NCI-H2081 treated with DMSO at 0.1 percent for 48 hours (cell line): Measurements from ENCODE around the gene RAB22A.
A peak's percentile ranks its signal among the peaks of the same experiment; 100 is the strongest.
"Not testable (repeated sequence)": the region's sequence is repeated elsewhere in the genome, so short reads cannot be mapped to it uniquely, and the experiment has no call there.

Source experiments
- DNase-seq: peaks from one replicate; lab custom pipeline; 2025; lab: John Stamatoyannopoulos, UW

The RAB22A gene

DNA sequence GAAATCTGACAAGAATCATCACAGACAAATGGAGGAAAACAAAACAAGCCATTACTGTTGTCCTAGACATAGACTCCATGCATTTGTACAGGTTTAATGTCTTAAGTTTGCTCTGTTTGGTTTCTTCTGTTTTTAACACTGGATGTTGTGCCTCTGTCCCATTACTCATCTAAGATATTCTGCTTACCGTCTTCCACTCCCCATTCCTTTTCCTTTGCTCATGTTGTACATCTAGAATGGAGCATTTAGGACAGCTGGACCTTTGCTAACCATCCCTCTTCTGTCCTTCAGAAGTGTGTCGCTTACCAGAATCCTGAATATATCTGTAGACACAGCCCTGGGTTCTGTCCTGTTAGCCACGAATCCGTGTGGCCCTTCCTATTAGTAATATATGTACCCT, 35.2 kb downstream of the RAB22A start:
- DNase-seq, result no peak

DNA sequence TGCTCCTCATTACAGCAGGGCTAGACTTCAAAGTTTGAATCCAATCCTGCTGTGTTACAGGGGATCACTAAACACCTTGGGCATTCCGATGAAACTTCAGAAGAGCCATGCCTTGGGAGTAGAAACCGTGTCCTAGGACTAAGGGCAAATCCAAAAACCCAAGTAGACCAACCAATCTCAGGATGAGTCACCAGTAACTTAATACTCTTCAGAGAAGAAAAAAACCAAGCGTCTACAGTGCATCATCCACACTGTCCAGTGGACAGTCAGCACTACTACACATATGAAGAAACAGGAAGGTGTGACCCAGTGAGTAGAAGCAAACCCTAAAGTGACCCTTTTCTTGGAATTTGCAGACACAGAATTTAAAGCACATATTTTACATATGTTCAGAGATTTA, 40.1 kb downstream of the RAB22A start:
- no peak for DNase-seq

DNA sequence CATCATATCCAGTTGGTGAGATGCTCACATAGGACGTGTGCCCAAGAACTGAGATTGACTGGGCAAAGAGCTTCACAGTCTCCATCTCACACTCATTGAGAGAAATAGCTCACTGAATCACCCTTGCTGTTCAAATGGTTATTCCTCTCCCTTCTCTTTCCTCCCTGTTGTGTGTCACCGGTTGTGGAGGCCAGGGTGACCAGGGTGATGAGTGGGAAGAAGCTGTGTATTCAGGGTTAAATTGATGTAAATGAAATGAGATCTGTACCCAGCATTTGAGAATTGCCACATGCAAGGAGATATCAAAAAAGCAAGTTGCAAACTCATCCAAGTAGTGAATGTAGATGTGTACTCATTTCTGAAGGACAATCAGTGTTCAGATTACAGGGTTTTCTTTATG, 43.0 kb downstream of the RAB22A start:
- no peak for DNase-seq

DNA sequence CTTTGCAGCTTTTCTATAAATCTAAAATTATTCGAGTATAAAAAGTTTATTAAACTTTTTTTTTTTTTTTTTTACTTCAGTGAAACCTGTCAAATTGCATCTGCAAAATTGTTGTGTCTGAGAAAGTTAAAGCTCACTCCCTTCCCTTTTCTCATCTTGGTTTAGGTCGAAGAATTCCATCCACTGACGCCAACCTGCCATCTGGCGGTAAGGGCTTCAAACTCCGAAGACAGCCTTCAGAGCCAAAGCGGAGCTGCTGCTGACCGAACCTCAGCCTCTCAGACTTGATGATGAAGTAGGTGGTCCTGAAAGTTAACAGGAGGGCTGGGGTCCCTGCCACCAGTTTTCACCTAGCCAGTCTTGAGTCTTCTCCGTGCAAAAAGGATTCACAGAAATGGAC, 49.9 kb downstream of the RAB22A start:
- DNase-seq, result no peak

DNA sequence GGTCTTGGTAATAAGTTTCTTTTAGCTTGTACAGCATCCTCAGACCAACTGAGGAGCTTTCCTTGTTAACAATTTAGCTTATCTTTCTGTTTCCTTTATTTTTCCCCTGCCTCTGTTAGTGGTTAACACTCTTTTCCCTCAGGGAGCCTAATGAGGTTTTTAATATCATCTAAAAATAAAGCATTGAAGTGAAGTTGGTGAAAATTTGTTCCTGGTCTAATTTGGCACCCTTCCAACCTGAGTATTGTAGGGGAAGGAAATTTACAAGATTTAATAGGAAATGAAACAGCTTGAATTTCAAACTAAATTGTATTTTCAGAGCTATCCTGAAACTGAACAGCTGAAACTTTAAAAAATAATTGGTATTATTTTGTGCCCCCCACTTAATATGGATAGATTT, 51.4 kb downstream of the RAB22A start:
- no peak for DNase-seq

DNA sequence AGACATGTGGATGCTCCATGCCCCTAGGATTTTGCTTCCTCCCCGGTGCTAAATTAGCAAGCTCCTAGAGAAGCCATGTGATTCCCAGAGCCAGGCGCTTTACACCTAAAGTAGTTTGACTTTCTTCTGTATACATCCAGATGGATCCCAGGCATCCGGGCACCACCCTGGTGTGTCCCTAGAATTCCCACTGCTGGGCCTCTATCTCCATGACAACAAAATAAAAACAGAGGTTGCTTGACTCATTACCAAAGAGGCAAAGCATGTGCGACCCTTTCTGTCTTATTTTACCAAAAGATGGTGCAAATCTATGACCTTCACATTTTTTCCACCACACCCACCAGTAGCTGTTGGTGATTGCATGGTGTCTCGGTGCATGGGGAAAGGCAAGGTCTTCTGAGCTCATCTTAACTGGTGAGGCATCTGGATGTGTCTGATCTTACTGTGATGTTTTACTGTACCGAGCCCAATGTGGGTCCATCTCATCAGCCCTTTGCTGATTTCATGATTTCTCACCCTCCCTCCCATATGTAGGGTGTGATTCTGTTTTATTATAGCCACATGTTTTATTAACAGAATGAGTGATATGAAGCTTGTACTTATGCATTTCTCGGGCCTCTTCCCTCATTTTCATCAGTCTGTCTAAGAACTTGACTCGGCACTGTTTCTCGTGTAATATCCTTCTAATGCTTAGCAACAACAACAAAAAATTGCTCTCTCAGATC, 52.1 kb downstream of the RAB22A start:
- DNase-seq, result no peak

DNA sequence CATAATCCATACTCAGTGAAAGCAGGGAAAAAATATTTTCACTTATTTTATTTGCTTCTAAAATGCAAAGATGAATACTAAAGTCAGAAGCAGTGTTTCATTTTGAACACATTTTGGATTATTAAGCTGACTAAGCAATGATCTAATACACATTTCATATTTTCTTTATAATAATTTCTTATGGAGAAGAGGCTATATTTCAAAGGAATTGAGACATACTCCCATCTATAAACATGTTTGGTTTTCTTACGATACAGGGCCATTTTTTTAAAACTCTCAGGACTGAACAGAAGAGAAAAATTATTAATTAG, 52.6 kb downstream of the RAB22A start:
- no peak for DNase-seq

DNA sequence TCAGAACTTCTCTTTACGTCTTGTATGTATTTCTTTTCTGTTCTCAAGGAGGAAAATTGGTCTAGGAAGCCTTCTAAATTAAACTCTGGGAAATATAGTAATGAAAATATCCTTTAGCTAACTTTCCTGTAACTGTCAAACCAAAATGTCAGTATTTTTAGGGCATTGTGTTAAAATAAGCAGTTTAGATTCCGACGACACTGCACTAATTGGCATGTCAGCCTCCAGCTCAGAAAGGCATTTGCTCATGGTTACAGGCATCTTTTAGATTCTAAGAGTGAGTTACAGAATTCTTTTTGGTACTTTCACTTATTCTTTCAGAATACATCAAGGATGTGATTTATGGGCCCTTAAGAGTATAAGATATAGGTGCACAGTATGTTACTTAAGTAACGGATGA, 53.5 kb downstream of the RAB22A start:
- no peak for DNase-seq

DNA sequence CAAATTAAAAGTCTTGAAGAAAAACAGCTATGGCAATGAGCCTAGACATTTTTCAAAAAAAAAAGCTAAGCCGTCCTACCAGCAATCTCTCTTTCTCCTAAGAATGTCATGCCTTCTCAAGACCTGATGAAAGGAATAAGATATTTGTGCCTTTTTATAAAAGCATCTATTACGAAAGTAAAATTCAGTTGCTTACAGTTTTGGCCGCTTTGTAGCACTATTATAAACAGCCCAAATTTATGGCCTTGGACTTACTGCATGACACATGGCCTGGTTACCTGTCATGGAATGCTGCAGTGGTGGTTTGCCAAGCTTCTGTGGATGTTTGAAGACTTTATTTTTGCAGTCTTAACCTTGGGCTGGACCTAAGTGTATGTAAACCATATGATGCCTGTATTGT, 57.4 kb downstream of the RAB22A start:
- no peak for DNase-seq

DNA sequence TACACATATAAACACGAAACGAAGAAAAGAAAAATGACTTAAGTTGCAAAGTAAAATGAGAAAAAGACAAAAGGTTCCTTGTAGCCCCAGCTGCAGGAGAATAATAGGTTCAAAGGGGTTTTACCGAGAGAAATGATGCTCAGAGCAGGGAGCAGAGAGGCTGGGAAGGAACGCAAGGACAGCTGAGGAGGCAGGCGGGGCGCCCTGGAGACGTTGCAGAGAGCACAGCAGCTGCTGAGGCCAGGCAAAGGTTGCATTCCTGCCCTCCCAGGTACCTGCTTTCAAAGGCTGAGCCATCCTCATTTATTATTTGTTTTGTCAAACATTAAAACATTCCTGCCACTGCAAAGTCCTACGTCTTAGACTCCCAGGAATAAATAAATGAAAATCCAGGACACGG, 63.3 kb downstream of the RAB22A start:
- no peak for DNase-seq

DNA sequence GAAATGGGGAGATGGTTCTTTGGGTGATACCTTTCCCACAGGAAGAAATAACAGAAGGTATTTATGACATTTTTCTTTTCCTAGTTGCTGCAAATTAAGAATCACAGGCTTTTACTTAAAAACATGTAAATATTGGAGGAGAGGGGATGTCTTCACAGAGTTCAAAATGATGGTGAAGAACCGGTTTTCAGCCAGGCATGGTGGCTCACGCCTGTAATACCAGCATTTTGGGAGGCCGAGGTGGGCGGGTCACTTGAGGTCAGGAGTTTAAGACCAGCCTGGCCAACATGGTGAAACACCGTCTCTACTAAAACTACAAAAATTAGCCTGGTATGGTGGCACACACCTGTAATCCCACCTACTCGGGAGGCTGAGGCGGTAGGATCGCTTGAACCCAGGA, 63.8 kb downstream of the RAB22A start:
- not testable (repeated sequence) for DNase-seq

DNA sequence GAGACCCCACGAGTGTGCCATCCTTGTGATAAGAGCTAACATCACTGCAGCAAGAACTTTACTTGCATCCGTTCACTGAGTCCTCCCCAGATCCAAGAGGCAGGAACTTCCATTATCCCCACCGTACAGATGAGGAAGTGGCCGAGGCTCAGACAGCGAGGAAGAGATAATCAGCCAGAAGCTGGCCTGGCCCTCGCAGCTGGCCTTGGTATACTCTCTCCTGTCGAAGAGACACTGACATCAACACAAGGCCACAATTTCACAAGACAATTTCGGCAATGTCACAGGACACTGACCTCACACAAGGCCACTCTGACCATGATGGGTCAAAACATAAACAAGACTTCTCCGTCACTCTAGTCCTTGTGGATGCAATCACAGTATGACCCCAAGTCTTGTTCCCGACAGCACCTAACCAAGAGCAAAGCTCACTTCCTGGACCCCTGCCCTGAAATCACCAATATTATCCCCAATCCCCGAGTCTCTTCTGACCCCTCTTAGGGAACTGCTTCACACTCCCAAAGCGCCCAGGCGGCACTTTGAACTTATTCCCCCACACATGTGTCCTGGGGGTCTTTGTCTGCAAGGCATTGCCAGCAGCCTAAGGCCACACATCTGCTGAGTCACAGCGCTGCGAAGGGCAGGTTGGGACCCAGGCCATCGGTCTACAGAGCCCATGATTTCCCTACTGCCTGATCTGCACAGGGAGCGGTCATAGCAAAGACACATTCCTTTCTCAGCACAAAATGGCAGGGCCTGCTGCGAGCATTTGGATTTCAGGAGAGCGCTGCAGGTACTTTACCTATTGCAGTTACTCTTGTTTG, 64.7 kb downstream of the RAB22A start:
- DNase-seq, result no peak

DNA sequence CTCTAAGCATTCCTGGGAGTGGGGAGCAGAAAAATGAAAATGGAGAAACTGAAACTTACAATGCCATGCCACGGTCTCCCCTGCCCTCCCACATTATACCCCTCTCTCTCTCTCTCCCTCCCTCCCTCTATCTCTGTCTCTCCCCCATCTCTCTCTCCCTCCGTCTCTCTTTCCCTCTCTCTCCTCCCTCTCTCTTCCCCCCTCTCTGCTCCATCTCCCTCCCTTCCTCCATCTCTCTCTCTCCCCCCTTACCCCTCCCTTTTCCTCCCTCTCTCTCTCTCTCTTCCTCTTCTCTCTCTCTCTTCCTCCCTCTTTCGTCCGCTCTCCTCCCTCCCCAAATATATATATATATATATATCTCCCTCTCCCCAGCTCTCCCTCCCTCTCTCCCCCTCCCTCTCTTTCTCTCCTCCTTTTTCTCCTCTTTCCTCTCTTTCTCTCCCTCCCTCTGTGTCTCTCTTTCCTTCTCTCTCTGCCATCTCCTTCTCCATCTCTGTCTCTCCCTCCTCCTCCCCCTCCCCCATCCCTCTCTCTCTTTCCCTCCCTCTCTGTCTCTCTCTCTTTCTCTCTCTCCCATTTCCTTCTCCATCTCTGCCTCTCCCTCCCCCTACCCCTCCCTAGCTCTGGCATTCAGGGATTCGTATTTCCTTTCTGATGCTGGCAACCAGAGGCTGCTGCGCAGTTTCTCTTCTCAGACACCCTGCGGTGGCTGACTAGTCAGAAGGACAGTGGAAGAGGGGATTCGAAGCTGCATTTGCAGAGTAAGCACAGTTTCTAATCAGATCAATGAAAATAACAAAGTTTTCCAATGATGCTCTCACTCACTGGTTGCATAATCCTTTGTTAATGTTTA, 65.6 kb downstream of the RAB22A start:
- no peak for DNase-seq

DNA sequence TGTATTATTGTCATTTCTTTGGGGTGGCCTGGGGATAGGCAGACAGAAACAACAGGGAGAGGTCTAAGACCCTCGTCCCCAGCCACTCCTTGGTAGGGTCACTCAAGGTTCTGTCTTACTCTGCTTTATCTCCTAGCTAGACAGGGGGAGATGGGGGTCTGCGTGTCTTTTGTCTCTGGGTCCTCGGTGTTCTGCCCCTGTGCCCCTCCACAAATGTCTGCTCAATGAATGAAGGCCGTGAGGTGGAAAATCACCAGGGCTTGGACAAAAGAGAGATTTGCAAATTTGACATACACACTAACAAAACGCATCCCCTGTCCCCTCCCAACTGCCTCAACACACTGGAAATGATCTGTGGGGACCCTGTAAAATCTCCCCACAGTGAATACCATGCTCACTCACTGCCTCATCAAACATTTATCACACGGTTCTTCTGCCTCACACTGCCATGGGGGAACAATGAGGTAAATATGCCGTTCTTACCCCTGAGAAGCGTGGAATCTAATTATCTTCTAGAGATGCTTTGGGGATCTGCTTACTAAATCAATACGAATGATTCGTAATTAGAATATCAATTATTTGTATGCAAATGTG, 66.3 kb downstream of the RAB22A start:
- DNase-seq, result no peak

DNA sequence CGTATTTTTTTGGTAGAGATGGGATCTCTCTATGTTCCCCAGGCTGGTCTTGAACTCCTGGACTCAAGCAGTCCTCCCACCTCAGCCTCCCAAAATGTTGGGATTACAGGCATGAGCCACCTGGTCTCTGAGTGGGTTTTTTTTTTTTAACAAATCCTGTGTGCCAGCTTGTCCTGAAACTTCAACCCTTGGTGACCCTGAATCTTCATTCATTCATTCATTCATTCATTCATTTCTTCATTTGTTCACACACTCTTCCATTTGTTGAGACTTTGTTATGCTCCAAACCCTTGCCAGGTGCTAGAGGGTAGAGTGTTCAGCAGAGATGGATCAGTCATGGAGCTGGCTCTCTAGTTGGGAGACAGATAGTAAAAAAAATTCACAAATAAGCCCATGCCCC, 67.5 kb downstream of the RAB22A start:
- DNase-seq, result no peak

DNA sequence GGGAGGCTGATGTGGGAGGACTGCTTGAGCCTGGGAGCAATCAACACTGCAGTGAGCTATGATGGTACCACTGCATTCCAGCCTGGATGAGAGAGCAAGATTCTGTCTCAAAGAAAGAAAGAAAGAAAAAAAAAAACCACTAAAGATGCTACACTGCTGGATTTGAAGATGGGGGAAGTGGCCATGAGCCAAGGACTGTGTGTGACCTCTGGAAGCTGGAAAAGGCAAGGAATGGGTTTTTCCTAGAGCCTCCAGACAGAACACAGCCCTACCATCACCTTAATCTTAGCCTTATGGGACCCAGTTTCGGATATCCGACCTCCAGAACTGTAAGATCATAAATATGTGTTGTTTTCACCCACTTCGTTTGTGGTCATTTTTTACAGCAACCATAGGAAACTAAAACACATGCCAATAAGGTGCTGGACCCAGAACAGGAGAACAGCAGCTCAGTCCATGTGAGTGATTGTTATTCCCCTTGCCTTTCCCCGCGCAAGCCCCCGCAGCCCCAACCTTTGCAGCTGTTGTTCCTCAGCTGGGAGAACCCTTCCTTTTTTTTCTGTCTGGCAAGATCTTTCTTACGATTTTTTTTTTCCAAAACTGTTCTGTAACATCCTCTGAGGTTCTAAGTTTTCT, 68.4 kb downstream of the RAB22A start:
- no peak for DNase-seq

DNA sequence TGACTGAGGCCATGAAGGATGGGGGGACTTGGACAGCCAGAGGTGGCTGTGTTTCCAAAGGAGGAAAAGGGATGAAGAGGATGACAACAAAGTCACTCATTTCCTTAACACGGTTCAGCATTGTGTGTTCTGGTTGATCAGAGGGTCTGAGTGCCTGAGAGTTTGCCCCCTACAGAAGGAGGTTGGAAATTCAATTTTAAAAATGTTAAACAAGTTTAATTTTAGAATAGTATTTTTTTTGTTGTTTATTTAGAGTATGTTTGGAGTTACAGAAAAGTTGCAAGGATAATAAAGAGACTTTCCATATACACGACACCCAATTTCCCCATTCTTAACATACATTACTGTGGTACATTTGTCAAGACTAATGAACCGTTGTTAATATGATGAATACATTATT, 69.2 kb downstream of the RAB22A start:
- DNase-seq, result no peak

DNA sequence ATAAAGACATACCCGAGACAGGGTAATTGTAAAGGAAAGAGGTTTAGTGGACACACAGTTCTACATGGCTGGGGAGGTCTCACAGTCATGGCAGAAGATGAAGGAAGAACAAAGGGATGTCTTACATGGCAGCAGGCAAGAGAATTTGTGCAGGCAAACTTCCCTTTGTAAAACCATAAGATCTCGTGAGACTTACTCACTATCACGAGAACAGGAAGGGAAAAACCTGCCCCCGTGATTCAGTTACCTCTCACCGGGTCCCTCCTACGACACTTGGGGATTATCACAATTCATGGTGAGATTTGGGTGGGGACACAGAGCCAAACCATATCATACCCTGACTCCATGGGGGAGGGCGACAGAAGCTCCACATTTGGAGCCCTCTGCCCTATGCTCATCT, 72.1 kb downstream of the RAB22A start:
- no peak for DNase-seq

DNA sequence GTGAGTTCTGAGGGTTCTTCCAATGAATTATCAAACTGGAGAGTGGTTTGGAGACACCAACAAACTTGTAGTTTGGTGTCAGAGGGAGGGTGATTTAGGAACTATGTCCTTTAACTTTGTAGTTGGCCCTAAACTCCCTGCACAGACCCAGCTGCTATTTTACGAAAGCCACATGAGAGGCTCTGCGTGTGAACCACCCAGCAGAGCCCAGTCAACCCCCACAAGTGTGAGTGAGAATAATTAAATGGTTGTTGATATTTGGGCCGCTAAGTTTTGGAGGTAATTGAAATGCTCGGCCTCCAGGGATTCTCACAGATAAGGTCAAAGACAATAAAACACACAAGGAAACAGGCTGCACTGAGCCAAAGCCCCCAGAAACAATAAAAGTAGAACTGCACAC, 72.6 kb downstream of the RAB22A start:
- no peak for DNase-seq

DNA sequence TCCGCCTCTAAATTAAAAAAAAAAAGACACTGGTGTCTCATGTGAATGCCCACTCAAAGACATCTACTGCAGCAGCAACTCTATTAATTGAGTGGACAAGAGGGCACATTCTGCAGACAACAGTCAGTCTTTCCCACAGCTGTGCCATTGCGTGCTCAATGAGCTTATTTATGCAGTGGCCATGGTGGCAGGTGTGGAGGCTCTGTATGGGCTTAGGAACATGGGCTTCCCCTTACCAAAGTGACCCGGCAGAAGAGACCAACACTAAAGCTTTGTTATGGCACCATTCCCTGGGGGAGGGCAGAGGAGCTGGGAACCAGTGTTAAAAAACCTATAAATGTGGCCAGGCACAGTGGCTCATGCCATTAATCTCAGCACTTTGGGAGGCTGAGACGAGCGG, 75.3 kb downstream of the RAB22A start:
- DNase-seq, result no peak

DNA sequence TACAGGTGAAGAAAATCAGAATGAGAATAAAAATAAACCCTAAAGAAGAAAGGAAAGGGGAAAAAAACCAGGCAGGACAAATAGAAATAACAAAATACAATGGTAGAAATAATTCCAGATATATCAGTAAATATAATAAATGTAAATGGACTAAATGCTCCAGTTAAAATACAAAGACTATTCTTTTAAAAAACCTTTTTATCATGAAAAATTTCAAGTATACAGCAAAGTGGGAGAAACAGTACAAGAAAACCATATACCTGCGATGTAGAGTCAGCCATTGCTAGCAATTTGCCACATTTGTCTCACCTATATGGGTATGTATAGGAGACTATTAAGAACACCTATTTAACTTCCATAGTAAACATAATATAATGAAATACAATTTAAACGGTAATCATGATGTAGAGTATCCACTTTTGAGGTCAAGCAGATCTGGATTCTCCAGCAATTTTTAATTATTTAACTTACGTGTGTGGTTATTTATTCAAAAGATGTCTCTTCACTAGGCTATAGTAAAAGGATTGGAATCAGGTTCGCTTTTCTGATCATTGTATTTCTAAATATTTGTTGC, 78.6 kb downstream of the RAB22A start:
- DNase-seq, result no peak

DNA sequence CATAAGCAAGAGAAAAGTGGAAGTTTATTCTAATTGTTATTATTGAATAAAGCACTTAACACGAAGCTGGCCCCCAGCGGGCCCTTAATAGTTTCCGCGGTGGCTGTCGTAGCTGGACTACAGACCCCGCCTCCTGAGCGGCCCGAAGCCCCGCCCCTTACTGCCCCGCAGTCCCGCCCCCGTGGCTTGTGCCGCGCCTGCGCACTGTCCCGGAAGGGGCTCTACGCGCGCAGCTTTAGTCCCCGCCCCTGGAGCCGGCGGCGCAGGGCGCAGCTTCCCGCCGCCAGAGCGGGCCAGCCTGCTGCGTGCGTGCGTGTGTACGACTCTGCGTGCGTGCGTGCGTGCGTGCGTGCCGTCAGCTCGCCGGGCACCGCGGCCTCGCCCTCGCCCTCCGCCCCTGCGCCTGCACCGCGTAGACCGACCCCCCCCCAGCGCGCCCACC, 79.4 kb downstream of the RAB22A start, which contains the start of gene VAPB:
VAPB (plus strand) TSS at position 348 of the 442 bp plus-strand sequence. CDS start 231 bp downstream, outside the sequence.
- peak; percentile 64 for DNase-seq
